ENCODE measurements around the gene ATXN7L2. TPM values are rescaled to one million over a fixed set of nuclear protein-coding genes. Genes with fewer than 3 reads are reported as not detected.
"Not testable (repeated sequence)": the region's sequence is repeated elsewhere in the genome, so short reads cannot be mapped to it uniquely, and the experiment has no call there.

The ATXN7L2 gene
- total RNA-seq, 3 donors from 2014 or later = 2.5 to 4.4 (median 3.5) TPM

GRCh38 chr1:109472779-109473178 is 10.9 kb upstream of the ATXN7L2 start:
- Histone ChIP-seq H3K9me3 (no peaks in the 10 kb centered on the region), H3K4me1 (ENCODE audit: low read depth) (no peaks in the 10 kb centered on the region), H3K36me3 (ENCODE audit: low read depth) (no peaks in the 10 kb centered on the region), H3K4me3 (no peak overlapping the region)
- ATAC-seq (no peak), DNase-seq (no peak)
- TF ChIP-seq, protein P1, sequence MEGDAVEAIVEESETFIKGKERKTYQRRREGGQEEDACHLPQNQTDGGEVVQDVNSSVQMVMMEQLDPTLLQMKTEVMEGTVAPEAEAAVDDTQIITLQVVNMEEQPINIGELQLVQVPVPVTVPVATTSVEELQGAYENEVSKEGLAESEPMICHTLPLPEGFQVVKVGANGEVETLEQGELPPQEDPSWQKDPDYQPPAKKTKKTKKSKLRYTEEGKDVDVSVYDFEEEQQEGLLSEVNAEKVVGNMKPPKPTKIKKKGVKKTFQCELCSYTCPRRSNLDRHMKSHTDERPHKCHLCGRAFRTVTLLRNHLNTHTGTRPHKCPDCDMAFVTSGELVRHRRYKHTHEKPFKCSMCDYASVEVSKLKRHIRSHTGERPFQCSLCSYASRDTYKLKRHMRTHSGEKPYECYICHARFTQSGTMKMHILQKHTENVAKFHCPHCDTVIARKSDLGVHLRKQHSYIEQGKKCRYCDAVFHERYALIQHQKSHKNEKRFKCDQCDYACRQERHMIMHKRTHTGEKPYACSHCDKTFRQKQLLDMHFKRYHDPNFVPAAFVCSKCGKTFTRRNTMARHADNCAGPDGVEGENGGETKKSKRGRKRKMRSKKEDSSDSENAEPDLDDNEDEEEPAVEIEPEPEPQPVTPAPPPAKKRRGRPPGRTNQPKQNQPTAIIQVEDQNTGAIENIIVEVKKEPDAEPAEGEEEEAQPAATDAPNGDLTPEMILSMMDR (IDR thresholded peaks at IDR 0.05) = no peak
- intact Hi-C loops (cut with DNase I, micrococcal nuclease) = no loop called here

DNA sequence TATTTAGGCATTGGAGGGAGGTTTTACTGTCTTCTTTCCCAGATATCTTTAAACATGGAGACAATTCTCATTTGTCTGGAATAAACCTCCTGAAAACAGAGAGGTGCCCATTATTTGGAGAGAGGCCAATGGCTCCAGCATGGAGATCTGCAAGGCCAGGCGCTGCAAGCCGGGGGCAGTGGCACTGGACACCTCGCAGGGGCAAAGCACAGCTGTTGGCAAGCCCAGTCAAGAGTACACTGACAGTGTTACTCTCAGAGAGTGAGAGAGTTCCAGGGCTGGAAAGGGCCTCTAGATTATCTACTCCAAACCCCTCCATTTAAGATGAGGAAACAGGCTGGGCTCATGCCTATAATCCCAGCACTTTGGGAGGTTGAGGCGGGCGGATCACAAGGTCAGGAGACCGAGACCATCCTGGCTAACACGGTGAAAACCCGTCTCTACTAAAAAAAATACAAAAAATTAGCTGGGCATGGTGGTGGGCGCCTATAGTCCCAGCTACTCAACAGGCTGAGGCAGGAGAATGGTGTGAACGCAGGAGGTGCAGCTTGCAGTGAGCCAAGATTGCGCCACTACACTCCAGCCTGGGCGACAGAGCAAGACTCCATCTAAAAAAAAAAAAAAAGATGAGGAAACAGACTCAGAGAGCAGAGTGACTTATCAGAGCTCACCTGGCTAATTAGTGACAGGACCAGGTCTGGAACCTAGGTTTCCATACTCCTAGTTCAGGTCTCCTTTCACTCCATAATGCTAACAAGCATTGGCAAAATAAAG is 10.2 kb upstream of the ATXN7L2 start:
- H3K9me3 ChIP-seq; H3K36me3 ChIP-seq (ENCODE audit: low read depth); intact Hi-C loops (cut with DNase I, micrococcal nuclease); H3K4me1 ChIP-seq (ENCODE audit: low read depth); DNase-seq; ATAC-seq; H3K4me3 ChIP-seq: not testable (repeated sequence)

- TF ChIP-seq, protein P1 (IDR thresholded peaks at IDR 0.05) = no peak
- H3K4me1 ChIP-seq (ENCODE audit: low read depth) = no peaks in the 10 kb centered on the region
- no peaks in the 10 kb centered on the region for H3K36me3 ChIP-seq (ENCODE audit: low read depth)
- no peak for DNase-seq
- intact Hi-C loops (cut with DNase I, micrococcal nuclease) = no loop called here
- H3K4me3 ChIP-seq = no peak overlapping the region
- ATAC-seq = no peak
- no peaks in the 10 kb centered on the region for H3K9me3 ChIP-seq
Measured at GRCh38 chr1:109474697-109475096, 9.0 kb upstream of the ATXN7L2 start.

DNA sequence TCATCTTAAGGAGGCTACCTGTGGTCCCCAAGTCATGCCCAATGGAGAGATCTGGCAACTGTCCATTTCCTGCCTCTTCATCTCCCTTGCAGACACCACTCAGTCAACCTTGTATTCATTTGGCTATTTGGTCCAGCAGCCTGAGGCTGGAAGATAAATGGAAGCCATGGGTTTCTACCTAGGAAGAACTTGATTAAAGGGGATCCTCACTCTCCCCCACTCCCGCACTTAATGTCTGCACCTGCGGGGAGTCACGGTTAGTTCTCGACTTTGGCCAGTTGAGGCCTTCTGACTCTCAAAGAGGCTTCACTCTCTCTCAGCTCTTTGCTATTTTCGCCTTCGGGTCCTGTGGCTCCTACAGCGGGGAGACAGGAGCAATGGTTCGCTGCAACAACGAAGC is 8.4 kb upstream of the ATXN7L2 start:
- TF ChIP-seq, protein P1 (IDR thresholded peaks at IDR 0.05) = no peak
- Histone ChIP-seq H3K9me3 (no peaks in the 10 kb centered on the region), H3K4me3 (no peak overlapping the region), H3K4me1 (ENCODE audit: low read depth) (no peaks in the 10 kb centered on the region), H3K36me3 (ENCODE audit: low read depth) (no peaks in the 10 kb centered on the region)
- ATAC-seq (no peak), DNase-seq (no peak)
- intact Hi-C loops (cut with DNase I, micrococcal nuclease) = no loop called here

DNA sequence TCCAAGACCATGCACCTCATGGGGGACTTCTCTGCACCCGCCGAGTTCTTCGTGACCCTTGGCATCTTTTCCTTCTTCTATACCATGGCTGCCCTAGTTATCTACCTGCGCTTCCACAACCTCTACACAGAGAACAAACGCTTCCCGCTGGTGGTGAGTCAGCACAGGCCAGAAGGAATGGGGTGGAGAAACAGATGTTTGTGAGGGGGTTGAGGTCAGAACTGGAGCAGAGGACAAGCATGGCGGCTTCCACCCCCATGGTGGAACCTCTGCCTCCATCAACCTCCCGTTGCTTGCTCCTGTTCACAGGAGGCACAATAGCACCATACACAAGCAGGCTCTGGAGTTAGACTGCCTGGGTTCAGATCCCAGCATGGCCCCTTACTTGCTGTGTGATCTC is 6.9 kb upstream of the ATXN7L2 start:
- no peak for DNase-seq
- intact Hi-C loops (cut with DNase I, micrococcal nuclease) = no loop called here
- TF ChIP-seq, protein P1 (IDR thresholded peaks at IDR 0.05) = no peak
- Histone ChIP-seq H3K4me1 (ENCODE audit: low read depth) (no peaks in the 10 kb centered on the region), H3K36me3 (ENCODE audit: low read depth) (no peaks in the 10 kb centered on the region), H3K4me3 (no peak overlapping the region), H3K9me3 (no peaks in the 10 kb centered on the region)
- ATAC-seq = no peak

- intact Hi-C loops (cut with DNase I, micrococcal nuclease) = no loop called here
- ATAC-seq (no peak), DNase-seq (no peak)
- no peak overlapping the region for H3K4me3 ChIP-seq
- H3K4me1 ChIP-seq (ENCODE audit: low read depth) = peaks cover under 1% of the 10 kb centered on the region
- H3K9me3 ChIP-seq = no peaks in the 10 kb centered on the region
- TF ChIP-seq, protein P1 (IDR thresholded peaks at IDR 0.05) = no peak
- H3K36me3 ChIP-seq (ENCODE audit: low read depth) = no peaks in the 10 kb centered on the region
Measured at GRCh38 chr1:109477821-109478220, 5.9 kb upstream of the ATXN7L2 start.

Data from mucosa of descending colon (tissue), 3 donors.